Cortex of kidney (tissue), 1 donor: ENCODE results near the gene ZNF267.
"Not testable (repeated sequence)": the region's sequence is repeated elsewhere in the genome, so short reads cannot be mapped to it uniquely, and the experiment has no call there.

Source experiments
- DNase-seq: peaks from one replicate; lab custom pipeline; 2025; lab: John Stamatoyannopoulos, UW

The ZNF267 gene

GRCh38 chr16:31873556-31874365 is at the start of gene ZNF267:
Gene ZNF267 (plus strand): TSS chr16:31873807. CDS start chr16:31873967, 160 bp downstream.
- DNase-seq, result no peak

- no peak for DNase-seq
Measured at GRCh38 chr16:31833047-31833446, 40.6 kb upstream of the ZNF267 start.

DNA sequence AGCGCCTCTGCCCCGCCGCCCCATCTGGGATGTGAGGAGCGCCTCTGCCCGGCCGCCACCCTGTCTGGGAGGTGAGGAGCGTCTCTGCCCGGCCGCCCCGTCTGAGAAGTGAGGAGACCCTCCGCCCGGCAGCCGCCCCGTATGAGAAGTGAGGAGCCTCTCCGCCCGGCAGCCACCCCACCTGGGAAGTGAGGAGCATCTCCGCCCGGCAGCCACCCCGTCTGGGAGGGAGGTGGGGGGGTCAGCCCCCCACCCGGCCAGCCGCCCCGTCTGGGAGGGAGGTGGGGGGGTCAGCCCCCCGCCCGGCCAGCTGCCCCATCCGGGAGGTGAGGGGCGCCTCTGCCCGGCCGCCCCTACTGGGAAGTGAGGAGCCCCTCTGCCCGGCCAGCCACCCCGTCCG is 37.2 kb upstream of the ZNF267 start:
- DNase-seq, result not testable (repeated sequence)

- no peak for DNase-seq
Measured at GRCh38 chr16:31842864-31843263, 30.7 kb upstream of the ZNF267 start.

- not testable (repeated sequence) for DNase-seq
Measured at GRCh38 chr16:31848572-31848971, 25.0 kb upstream of the ZNF267 start.

DNA sequence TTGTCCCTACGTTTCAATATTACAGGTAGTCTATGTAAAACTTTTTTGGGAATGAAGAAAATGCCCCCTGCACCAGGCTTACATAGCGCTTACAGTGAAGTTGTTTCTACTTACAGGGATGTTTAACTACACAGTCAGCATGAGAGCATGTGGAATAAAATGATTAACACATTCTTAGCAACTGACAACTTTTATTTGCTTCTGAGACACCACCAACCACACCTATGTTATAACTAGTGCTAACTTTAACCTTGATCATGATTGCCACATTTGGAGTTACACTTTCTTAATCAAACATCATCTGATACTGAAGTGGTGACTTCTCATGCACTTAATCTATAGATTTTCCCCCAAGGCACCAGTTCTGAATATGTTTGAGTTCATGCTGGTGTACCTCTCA is 20.3 kb upstream of the ZNF267 start:
- no peak for DNase-seq

DNA sequence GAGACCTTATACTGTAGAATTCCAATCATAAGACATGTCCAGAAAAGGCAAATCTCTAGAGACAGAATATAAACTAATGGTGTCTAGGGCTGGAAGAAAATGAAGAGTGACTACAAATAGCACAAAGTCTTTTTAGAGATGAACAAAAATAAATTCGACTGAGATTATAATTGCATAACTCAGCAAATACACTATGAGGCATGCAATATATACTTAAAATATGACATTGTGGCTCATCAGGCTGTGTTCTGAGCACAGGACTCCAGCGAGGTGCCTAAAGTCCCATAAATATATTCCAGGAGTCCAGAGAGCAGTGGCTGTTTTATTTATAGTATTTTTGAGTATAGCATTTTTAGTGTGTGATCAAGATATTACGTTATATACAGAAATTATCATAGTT is 13.1 kb upstream of the ZNF267 start:
- DNase-seq, result no peak

DNA sequence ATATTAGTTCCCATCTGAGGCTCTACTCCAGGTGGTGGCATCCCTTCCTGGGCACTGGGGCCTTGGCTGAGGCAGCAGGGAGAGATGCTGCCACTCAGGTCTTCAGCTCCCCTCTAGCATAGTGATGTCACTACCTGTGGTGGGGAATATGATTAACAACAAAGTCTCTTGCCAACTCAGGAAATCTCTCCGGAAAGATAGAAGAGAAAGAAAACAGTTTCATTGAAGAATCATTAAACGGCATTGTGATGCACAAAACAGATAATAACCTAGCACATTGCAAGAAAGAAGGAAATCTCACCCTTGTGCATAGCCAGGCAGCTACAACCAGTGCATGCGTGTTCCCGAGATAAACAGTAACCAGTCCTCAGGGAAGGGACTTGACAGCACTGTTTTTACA is 12.2 kb upstream of the ZNF267 start:
- no peak for DNase-seq

GRCh38 chr16:31862761-31863160 is 10.8 kb upstream of the ZNF267 start:
- DNase-seq, result no peak

GRCh38 chr16:31868164-31868563 is 5.4 kb upstream of the ZNF267 start:
- DNase-seq, result no peak

- DNase-seq, result no peak
Measured at GRCh38 chr16:31868691-31869167, 4.9 kb upstream of the ZNF267 start.

- no peak for DNase-seq
Measured at GRCh38 chr16:31869511-31870201, 4.0 kb upstream of the ZNF267 start.

GRCh38 chr16:31870809-31871208 is 2.8 kb upstream of the ZNF267 start:
- DNase-seq, result no peak

DNA sequence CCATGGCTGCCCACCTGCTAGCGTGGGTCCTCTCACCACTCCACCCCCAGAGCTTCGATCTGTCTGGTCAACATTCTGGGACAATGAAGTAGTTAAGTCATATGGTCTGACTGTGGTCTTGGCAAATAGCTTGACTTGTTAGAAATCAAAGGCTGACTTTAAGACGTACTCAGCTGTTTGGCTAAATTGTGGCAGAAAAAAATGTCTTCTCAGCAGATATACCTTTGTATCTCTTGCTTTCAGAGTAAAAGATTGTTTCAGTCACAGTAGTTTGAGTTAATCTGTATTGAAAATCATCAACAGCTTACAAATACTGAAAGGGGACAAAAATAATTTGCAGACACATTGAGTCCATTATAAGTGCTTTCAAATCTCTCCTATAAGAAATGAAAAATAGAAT is 2.1 kb upstream of the ZNF267 start:
- DNase-seq, result no peak

DNA sequence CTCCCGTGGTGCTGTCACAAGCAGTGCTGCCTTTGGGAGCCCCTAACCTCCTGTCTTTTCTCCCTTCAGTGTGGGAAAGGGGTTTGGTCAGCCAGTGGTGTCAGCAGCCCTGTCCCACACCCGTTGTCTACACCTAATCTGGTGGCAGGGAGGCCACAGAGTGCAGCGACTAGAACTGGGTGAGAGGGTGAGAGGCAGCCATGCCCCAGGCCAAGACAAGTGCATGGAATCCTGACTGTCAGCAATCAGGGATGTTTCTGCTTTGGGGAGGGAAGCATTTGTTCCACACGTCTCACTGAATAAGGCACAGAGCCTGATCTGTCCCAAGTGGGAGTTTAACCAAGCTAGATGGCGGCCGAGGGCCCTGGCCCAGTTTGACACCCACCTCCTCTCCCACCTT is 1.4 kb upstream of the ZNF267 start:
- DNase-seq, result no peak

DNA sequence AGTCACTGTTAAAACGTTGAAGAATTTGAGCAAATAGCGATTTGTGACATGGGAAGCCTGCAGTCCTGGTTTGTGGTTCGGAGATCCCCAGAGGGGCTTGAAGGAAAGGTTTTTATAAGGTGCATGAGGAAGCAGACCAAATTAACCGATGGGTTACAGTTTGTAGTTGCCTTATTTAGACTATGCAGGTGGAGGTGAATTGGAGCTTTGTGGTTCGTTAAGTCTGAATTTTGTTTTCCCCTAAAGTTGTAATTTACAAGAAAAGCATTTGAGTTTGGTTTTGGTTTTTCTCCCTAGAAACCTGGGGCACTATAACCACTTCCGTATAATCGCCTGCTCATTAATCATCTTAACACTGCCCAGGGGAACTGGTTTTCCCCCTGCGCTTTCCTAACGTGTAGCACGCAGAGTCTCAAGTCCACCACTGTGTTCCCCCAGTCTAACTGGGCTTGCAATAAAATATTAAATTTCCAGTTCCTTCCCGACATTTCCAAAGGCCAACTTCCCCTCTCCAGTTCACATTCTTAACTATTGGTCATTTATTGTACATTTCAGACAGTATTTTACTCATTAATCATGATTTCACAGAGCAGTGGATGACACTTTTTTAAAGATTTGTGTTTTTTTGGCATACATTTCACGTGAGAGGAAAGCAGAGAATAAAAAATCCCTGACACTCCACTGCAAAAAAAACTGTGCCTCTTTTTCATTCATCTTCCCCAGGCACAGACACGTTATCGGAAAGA is 932 bp downstream of the ZNF267 start:
- no peak for DNase-seq

- no peak for DNase-seq
Measured at GRCh38 chr16:31875112-31875803, 1.7 kb downstream of the ZNF267 start.

DNA sequence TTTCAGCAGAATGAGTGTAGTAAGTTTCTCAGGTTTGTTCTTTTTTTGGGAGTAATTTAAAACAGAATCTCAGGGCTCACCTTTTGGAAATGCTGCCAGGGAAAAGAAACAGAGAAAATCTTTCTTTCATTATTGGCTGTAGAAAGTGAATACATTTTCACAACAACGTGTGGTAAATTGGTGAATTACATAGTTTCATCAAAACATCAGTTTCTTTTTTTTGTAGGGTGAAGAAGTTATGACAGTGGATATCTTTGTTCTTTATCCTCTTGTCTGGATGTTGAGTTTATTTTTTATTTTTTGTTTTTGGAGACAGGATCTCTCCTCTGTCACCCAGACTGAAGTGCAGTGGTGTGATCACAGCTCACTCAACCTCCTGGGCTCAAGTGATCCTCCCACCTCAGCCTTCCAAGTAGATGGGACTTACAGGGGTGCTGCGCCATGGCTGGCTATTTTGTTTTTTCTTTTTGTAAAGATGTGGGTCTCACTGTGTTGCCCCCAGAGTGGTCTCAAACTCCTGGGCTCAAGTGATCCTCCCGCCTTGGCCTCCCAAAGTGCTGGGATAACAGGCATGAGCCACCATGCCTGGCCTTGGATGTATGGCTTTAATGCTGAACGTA is 2.4 kb downstream of the ZNF267 start:
- no peak for DNase-seq

- DNase-seq, result no peak
Measured at GRCh38 chr16:31876951-31877828, 3.6 kb downstream of the ZNF267 start.

DNA sequence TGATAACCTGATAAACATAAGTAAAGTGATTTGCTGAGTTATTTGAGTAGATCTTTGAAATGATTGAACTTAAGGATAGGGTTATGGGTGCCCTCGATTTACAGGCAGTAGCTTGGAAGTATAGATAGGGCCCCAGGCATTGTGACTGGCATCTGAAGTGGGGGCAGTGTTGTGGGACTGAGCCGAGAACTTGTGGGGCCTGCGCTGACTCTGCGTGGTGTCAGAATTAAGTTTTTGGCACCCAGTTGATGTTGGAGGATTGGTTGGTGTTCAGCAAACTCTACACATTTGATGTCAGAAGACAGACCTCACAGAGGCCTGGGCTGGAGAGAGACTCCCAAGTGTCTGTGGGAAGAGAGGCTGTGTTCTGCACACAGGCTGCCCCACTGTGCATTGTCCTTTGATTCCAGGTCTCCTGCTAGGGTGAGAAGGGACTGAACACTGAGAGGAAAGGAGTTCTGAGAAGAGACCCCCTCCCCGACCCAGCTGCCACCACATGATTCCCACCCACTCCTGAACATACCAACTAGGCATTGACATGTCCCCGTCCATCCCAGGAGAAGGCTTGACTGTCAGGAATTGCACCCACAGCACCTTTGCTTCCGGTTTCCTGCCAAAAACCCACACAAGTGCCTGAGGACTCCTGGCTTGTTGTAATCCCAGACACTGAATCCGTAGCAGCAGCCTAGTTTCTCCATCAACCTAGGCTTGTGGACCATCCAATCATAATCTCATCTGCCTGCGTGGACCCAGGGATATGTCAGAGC is 4.5 kb downstream of the ZNF267 start:
- DNase-seq, result no peak
